GM19452 (cell line): ENCODE measurements around the gene FAXDC2.
"Not testable (repeated sequence)": the region's sequence is repeated elsewhere in the genome, so short reads cannot be mapped to it uniquely, and the experiment has no call there.

Source experiments
- ATAC-seq: cut with Tn5 transposase; IDR thresholded peaks from one replicate; pipeline ENCODE4 v1.9.1; 2021; ENCODE audit not compliant: unreplicated experiment

FAXDC2 gene

DNA sequence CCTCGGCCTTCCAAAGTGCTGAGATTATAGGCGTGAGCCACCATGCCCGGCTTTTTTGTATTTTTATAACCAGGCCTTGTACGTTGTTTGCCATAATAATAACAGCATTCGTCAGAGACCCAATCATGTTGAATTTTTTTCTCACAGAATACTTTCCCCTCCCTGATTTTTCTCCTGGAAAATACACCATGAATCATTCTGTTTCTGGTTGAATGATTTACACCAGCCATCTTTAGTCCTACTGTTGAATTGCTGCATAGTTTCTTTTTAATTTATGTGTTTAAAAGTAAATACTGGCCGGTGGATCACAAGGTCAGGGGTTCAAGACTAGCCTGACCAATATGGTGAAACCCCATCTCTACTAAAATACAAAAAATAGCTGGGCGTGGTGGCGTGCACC, 11.5 kb upstream of the FAXDC2 start:
- no peak for ATAC-seq

DNA sequence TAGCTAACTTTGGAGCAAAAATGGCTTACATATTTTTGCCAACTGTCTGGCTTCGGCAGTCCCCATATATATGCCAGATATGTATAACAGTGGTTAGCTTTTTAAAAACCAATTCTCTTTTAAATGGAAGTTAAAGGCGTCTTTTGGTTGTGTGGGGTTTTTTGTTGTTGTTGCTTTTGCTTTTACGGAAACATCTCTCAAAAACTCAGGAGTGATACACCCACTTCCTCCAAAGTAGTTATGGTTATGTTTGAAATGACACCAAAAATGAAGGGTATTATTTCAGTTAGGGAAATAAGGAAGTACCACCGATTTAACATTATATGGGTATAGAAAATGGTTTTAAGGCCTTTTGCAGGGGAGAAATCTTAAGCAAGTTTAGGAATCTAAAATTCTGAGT, 10.4 kb upstream of the FAXDC2 start:
- no peak for ATAC-seq

DNA sequence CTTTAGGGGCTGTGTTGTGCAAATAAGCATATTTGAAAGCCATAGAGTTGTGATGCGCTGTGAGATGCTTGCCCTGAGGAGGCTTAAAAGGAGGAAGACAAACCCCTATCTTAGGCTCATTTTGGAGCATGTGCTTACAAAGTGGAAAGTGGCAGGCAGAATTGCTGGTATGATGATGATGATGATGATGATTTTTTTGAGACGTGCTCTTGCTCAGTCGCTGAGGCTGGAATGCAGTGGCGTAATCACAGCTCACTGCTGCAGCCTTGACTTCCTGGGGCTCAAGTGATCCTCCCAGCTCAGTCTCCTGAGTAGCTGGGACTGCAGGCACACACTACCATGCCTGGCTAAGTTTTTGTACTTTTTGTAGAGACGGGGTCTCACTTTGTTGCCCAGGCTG, 9.7 kb upstream of the FAXDC2 start:
- ATAC-seq, result no peak

DNA sequence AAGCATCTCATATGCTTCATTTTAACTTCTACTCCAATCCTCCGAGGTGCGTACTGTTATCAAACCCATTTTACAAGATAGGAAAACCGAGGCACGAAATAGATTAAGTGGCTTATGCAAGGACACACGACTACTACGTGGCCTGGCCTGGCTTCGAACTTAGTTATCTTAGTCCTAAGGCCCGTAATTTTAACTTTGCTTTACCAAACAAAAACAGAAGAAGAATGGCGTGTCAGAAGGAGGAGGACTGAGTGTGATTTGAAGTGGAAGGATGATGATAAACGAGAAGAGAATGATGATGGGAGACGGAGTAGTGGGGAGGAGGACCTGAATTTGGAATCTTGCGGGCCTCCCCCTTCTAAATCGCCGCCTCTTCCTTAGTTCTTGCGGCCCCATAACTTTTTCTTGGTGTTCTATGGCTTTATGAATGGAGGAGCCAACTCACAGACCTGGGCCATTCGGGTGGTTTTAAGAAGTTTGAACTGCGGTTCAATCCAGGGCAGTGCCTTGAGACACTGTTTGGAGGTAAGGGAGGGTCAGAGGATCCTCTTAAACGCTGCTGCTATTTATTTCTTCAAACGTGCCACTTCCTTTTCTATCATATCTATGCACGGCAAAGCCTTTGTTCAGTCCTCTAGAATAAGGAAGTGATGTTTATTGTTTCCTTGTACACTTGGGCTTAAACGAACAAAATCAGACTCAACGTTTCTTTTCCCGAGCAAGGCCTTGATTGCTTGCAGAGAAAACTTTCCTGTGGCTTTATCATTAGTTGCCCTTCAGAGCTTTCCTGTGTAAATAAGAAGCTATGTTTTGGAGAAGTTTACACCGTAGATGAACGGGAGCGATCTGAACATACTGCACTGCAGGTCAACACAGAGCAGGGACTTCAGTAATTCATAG, 8.8 kb upstream of the FAXDC2 start:
- ATAC-seq, result no peak

DNA sequence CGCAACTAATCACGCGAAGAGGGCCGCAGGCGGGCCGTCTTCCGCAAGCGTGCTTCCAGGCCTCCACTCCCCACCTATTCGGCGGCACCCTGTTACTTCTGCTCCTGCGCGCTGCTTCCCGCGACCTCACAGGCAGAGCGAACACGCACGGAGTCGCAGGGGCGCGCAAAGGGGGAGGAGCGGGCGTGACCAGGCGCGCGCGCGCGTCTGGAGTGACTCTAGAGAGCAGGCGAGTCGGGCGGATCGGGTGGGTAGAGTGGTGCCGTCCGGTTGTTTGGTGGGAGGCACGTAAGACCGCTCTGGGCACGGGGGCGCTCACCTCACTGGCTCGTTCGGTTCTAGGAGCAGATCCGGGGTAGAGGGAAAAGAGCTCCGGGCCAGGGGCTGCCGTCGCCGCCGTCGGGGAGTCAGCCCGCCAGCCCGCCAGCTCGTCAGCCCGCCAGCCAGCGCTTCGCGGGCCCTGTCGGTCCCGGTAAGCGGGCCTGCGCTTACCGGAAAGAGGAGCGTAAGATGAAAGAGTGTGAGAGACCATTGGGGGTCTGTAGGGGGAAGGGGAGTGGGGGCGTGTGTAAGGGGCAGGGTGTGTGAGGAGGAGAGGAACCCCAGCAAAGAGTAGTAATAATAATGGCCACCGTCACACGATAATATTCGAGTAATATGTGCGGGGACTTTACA, 8.0 kb upstream of the FAXDC2 start, which contains the start of gene CNOT8:
CNOT8 (plus strand) TSS at position 331 of the 675 bp plus-strand sequence. CDS start 4,652 bp downstream, outside the sequence.
- ATAC-seq, result peak; percentile 77

DNA sequence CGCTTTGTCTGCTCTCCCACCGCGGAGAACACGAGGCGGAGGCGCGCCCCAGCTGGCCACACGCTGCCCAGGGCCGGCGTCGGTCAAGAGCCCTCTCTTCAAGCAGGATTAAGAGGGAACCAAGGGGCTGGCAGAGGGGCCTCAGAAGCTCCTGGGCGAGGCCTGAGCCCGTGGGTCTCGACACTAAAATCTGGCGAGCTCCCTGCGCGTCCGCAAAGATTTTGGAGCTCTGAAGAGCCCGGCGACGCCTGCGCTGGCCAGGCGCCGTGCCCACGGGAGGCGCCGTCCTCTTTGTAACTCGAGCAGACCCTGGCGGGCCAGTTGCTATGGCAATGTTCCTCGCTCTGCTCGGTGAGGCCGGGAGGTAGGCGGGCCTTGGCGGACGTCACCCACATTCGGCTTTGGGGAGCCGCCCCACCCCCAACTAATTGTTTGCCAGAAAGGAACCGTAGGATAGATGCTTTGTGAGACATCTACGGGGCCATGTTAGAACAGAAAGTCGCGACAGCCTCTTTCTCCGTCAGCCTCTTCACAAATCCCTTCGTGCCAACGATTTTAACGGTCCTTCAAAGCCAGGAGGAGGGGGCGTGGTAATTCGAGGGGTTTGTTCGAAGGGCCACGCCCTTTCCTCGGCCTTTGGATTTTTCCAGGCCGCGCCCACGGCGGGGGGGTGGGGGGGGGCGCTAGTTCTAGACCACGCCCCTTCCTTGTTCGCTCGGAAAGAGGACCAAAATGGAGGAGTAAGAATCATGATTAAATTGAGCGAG, 7.3 kb upstream of the FAXDC2 start:
- ATAC-seq, result peak; percentile 54

DNA sequence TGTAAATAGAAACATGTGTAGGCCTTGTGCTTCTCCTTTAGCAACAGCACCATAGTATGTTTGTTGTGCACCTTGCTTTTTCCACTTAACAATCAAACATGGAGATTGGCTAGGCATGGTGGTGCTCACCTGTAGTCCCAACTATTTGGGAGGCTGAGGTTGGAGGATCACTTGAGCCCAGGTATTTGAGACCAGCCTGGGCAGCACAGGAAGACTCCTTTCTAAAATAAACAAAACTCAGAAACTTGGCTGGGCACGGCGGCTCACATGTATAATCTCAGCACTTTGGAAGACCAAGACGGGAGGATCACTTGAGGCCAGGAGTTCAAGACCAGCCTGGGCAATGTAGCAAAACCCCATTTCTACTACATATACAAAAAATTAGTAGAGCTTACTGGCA, 948 bp upstream of the FAXDC2 start:
- ATAC-seq, result no peak

DNA sequence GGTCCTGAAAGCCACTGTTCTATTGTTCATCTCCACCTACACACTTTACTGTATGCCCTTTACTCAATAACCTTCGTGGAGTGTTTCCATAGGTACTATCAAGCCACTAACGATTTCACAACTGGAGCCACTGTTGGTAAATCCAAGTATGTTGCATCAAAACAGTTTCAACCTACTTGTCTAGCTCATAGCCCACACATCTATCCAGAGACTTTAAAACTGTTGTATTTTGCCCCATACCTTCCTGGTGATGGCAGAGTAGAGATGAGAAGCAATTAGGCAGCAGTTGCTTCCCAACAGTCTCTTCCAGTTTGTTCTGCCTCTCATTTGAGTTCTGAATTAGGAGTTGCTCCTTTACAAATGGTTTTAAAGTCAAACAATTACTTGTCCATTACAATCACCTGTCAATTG, 607 bp downstream of the FAXDC2 start:
- ATAC-seq, result no peak

DNA sequence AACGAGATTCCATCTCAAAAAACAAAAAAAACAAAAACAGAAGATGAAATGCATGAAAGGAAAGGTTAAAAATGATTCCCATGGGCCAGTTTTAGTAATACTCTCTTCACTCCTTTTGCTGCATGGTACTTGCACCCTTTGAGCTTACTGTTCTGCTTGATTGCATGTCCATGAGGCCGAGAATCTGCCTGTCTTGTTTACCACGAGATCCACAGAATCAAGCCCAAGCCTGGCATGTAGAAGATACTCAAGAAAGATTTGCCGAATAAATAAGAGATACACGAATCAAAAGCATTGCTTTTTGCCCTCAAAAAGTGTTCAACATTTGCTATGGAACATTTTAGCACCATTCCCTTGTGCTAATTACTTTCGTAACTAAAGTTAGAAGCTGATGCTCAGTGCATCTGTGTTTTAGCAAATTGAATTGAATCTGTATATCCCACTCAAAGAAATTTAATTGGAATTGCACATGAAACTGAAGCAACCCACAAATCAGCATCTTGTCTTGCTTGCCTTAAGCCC, 1.1 kb downstream of the FAXDC2 start:
- ATAC-seq, result no peak

DNA sequence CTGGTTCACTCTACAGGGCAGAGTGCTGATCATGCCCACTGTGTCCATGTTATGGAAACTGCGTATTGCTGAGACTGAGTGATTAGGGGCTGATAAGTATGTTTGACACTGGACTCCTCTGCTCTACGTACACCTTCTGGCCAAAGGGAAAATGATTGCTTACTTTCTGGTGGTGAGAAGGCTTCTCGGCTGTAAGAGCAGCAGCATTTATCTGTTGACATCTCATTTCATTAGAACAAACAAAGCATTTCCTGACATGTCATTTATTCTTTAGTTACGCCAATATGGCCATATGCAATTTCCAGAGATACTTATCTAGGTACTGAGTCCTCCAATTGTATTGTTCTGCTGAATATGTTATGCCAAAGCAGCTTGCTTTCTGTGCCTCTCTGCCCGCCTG, 5.6 kb downstream of the FAXDC2 start:
- ATAC-seq, result no peak

DNA sequence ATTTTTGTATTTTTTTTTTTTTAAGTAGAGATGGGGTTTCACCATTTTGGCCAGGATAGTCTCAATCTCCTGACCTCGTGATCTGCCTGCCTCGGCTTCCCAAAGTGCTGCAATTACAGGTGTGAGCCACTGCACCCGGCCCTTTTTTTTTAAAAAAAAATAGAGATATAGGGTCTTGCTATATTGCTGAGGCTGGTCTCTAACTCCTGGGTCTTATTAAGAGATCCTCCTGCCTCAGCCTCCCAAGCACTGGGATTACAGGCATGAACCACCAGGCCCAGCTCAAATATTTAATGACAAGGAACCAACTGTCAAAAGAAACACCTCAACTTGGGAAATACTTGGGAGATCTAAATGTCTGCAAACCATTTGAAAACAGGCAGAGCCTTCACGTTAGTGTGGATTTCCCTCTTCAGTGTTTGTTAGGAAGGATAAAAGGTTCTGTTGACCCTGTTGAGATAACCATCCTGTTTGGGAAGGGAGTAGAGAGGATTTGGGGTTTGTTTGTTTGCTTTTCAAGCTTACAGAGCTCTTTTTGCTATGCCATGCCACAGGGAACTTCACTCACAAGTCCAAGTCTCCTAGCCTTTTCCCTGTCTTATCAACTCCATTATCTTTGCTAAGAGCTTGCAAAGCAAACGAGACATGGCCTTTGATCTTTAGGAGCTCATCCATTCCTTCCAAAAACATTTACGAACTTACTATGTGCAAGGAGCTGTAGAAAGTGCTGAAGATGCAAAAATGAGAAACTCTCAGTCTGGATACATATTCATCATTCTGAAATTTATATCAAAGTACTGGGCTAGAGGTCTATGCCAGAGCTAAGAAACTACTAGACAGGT, 7.5 kb downstream of the FAXDC2 start:
- no peak for ATAC-seq

DNA sequence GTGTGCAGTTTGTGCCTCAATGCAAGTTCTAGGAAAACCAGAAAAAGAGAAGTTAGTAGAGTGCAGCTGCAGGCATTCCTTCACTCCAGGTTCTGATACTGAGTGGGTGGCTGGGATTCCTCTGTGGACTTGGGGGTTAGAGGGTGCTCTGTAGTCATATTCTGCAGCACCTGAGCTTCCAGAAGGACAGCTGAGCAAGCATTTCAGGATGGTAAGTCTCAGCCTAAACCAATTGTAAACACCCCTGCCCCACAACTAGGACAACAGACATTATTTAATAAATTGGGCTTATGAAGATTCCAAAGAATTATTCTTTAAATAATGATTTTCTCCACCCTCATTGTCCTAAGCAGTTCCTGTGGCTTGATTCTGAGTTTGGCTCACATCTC, 9.1 kb downstream of the FAXDC2 start:
- ATAC-seq, result no peak

DNA sequence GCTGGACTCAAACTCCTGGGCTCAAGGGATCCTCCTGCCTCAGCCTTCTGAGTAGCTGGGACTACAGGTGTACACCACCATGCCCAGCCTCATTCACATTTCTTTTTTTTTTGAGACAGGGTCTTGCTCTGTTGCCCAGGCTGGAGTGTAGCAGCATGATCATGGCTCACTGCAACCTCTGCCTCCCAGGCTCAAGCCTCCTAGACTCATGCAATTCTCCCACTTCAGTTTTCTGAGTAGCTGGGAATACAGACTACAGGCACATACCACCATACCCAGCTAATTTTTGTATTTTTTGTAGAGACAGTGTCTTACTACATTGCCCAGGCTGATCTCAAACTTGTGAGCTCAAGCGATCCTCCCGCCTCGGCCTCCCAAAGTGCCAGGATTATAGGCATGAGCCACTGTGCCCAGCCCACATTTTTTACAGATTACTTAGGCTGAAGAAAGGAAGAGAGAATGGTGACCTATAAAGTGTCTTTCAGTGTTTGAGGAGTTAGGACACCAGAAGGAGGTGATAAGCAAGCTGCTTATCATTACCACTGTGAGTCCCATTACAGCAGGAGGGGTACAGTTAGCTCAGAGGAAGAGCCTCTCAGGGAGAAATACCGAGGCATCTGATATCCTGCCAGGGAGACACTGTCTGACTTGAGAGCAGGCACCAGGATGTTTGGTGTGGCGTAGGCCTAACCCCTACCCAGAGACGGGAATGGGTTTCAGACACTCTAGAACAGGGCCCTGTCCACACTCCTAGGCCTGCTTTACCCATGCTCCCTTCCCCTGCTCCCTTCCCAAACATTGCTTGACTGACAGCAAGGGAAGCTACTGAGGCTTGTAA, 9.7 kb downstream of the FAXDC2 start:
- ATAC-seq, result no peak

DNA sequence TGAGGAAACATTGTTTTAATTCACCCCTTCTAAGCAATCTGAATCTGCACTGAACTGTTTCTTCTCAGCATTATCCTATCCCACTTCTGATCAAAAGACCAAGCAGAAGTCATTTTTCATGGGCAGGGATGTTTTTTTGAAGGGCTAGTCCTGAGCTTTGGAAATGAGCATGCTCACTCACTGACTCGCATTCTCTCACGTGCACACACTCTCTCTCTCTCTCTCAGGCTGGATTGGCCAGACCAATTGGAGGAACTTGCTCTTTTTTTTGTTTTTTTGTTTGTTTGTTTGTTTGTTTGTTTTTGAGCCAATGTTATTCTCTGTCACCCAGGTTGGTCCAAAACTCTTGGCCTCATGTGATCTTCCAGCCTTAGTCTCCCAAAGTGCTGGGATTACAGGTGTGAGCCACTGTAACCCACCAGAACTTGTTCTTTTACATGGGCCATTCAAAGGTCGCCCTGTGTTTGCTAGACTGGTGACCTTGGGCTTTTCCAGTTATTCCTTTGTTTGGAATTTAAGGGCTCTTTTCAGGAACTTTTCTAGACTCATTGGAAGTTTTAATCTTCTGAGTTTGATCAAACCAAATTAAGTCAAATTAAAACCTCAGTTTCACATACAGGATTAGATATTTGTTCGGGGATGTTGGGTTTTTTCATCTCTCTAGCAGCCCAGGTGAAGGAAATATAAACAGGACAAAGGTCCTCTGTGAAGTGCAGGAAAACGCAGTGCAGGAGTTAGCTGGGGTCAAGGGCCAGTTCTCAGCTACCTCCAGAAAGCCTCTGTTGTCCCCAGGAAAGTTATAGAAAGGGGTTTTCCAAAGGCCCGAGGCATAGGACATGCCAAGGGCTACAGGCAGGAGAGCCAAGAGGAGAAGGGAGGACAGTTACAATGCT, 13.1 kb downstream of the FAXDC2 start:
- no peak for ATAC-seq

DNA sequence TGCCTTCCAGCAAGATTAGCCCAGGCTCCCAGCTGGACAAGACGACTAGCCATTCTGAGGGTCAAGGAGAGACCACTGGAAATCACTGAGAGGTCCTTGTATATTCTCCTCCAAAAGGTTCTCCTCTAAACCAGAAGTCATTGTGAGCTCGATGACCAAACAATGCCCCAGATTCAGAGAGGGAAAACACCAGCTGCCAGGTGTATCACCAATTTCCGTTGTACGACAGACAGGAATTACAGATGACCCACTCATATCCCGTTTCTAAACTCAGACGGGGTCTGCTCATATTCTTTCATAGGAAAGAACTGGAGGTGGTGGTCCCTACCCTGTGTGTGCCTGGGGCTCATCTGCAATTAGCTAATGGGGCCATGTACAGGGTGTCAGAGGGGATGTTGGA, 14.2 kb downstream of the FAXDC2 start:
- no peak for ATAC-seq

DNA sequence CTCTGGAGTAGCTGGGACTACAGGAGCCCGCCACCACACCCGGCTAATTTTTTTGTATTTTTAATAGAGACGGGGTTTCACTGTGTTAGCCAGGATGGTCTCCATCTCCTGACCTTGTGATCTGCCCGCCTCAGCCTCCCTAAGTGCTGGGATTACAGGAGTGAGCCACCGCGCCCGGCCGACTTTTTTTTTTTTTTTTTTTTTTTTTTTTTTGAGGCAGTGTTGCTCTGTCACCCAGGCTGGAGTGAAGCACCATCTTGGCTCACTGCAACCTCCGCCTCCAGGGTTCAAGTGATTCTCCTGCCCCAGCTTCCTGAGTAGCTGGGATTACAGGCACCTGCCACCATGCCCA, 14.7 kb downstream of the FAXDC2 start:
- not testable (repeated sequence) for ATAC-seq

DNA sequence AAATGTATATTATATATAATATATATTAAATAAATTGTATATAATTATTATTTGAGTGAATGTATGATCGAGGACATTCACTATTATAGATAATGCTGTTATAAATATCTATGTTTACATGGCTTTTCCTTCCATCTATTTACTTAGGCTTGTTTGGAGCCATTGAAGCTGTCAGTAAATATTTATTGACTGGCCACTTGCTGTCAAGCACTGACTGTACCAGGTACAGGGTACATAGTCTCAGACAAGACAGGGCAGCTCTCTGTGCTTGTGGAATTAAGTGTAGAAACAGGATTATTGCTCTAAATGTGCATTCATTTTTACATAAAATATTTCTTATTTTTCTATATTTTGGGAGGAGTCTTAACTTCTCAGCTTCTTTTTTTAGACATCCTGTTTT, 16.4 kb downstream of the FAXDC2 start:
- no peak for ATAC-seq

DNA sequence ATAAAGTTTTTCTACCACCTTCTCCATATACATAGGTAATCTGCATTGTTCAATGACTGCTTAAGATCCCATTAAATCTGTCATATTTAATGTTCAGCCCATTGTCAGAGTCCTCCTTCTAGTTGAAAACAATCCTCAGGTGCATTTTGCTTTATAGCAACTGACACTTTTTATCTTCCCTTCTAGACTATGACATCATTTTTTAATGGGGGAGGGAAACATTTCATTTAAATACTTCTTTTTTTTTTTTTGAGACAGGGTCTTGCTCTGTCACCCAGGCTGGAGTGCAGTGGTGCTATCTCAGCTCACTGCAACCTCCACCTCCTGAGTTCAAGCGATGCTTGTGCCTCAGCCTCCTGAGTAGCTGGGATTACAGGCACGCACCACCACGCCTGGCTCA, 17.6 kb downstream of the FAXDC2 start:
- ATAC-seq, result not testable (repeated sequence)

DNA sequence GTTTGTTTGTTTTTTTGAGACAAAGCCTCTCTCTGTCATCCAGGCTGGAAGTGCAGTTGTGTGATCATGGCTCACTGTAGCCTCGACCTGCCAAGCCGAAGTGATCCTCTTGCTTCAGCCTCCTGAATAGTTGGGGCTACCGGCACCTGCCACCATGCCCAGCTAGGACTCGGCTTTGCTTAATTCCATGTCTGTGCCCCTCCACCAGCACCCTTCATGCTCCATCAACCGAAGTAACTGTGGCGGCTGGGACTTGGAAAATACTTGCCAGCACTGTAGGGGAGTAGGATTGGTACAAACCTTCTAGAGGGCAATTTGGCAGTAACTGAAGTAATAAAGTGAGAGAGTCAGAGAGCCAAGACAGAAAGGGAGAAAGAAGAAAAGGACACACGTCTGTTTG, 19.0 kb downstream of the FAXDC2 start:
- no peak for ATAC-seq
